Heart right ventricle (tissue), 16 donors: Measurements from ENCODE around the gene CNRIP1. TPM values are rescaled to one million over a fixed set of nuclear protein-coding genes. Genes with fewer than 3 reads are reported as not detected.

Source experiments
- ATAC-seq, 8 donors: fragments of 200-7000 bp; cut with Tn5 transposase; one replicate each; pipeline ENCODE4 v1.9.1; 2020; ENCODE audit warnings: mild to moderate bottlenecking in 8 of 8, moderate library complexity in 8 of 8, moderate number of reproducible peaks in 1 of 8
- DNase-seq, 2 donors: peaks; one replicate each; pipeline ENCODE4 v3.0.0-alpha.2; 2020
- H3K27ac ChIP-seq, 10 donors: fragments of 200-600 bp; sonication (generic) in 2 of 10; one replicate each; pipeline versions ENCODE4 v1.5.0 to v1.8.0; 2020 to 2022; ENCODE audit warnings: mild to moderate bottlenecking in 3 of 10
- H3K27me3 ChIP-seq, 7 donors: fragments of 200-600 bp; one replicate each; pipeline ENCODE4 v1.8.0; 2021 to 2022; ENCODE audit warnings: mild to moderate bottlenecking in 2 of 7
- H3K36me3 ChIP-seq, 9 donors: fragments of 200-600 bp; sonication (generic) in 1 of 9; one replicate each; pipeline versions ENCODE4 v1.5.0 to v1.8.0; 2020 to 2022; ENCODE audit warnings: mild to moderate bottlenecking in 2 of 9
- H3K4me1 ChIP-seq, 9 donors: fragments of 200-600 bp; sonication (generic) in 1 of 9; one replicate each; pipeline versions ENCODE4 v1.5.0 to v1.8.0; 2020 to 2022; ENCODE audit warnings: mild to moderate bottlenecking in 4 of 9
- H3K4me3 ChIP-seq, 10 donors: fragments of 200-600 bp; sonication (generic) in 2 of 10; one replicate each; pipeline versions ENCODE4 v1.5.0 to v1.8.0; 2020 to 2022; ENCODE audit warnings: mild to moderate bottlenecking in 7 of 10, moderate library complexity in 2 of 10
- H3K9me3 ChIP-seq, 11 donors: fragments of 200-600 bp in 10 of 11; sonication (generic) in 2 of 11; one replicate each; pipeline versions ENCODE4 v1.5.0 to v1.8.0; 2013 to 2022; ENCODE audit warnings: mild to moderate bottlenecking in 2 of 11, control low read depth in 1 of 11, moderate library complexity in 1 of 11
- CTCF ChIP-seq, 9 donors: fragments of 200-600 bp; sonication (generic) in 2 of 9; IDR thresholded peaks; one replicate each; pipeline versions ENCODE4 v1.5.0 to v1.8.0; 2021 to 2022; ENCODE audit warnings: antibody characterized with exemption in 9 of 9, mild to moderate bottlenecking in 5 of 9, moderate library complexity in 1 of 9
- WGBS, 2 donors: extraction: QIAGEN DNeasy Blood & Tissue Kit; methylation state at CpG; one replicate each; pipeline ENCODE4 v1.1.7; 2013; ENCODE audit warnings: inconsistent platforms in 1 of 2; 5-methylcytosine and 5-hydroxymethylcytosine counted together
- intact Hi-C, 10 donors: fragments of 100-400 bp; cut with DNase I; formaldehyde crosslinking; loops; one replicate each; pipeline versions ENCODE4 v1.11.1 to v1.14.2; 2022
- polyA plus RNA-seq, 2 donors: library from polyadenylated mRNA; stranded (reverse); fragments of 200-250 nt; gene quantifications; one replicate each; pipeline ENCODE4 v1.2.3, GENCODE V29; 2013
- total RNA-seq, 10 donors: library from RNA; stranded (reverse); fragmentation: NEBNext Ultra II Directional in 3 of 10; extraction: Animal tissue kit (Norgen Biotek cat#: 25700) in 3 of 10; gene quantifications; one replicate each; pipeline versions ENCODE4 v1.2.1 to v1.2.4, GENCODE V29; 2021 to 2023
- donor health status: Arrhythmogenic right ventricular cardiomyopathy.
- donor health status: ischemic (EF 13 %, LVEDD 7.1; RV severe dilation, severe dysfunction).
- donor health status: healthy with polysubstance abuse.
- donor health status: DM: no; HTN: yes; CAD: no.
- donor health status: DM: no; HTN: no; CAD: no.
- donor health status: ischemic (EF 25% LVEDD 6.9; RV normal size, moderate dysfunction).
- donor health status: ischemic (EF 25% LVEDD 5.7; RV mildly dilated, moderate dysfunction).
- donor health status: healthy.
- donor health status: DM: yes; HTN: yes; CAD: no.
- donor health status: Ischemic cardiomyopathy.
- donor health status: ischemic (EF 35%, LVEDD 5.7; RV mildly dilated, moderate dysfunction).
- donor health status: nonischemic (EF 11% LVEDD 7.7; RV severe dilation, severe dysfunction).
- donor health status: DM: yes; HTN: yes; CAD: no.
- donor health status: PGD.
- donor health status: ischemic (EF 29% LVEDD 5.4; RV normal size, mild dysfunction).
- donor health status: nonischemic (EF 23%, LVEDD 6.1; RV moderate dilation, normal function).

The CNRIP1 gene
- total and polyA plus RNA-seq, 12 donors: 4.8 to 13.4 (median 8.9) TPM

- Histone ChIP-seq H3K27ac (no peak overlapping the region), H3K36me3 (peaks cover 0 to 15% (median 0%) of the 10 kb centered on the region in 9 donors), H3K4me3 (no peak overlapping the region), H3K27me3 (no peaks in the 10 kb centered on the region), H3K4me1 (no peaks in the 10 kb centered on the region), H3K9me3 (no peaks in the 10 kb centered on the region)
- WGBS, 2 donors: 75 to 81% methylated on average over 3 of the region's 3 CpGs
- intact Hi-C loops: no loop called here
- no peak for DNase-seq
- ATAC-seq: no peak
- TF ChIP-seq CTCF (IDR thresholded peaks at IDR 0.05): no peak
Measured at GRCh38 chr2:68302281-68302875, 17.4 kb downstream of the CNRIP1 start.

- Histone ChIP-seq H3K4me1 (peaks cover 0 to 16% (median 0%) of the 10 kb centered on the region in 9 donors), H3K27me3 (no peaks in the 10 kb centered on the region), H3K4me3 (no peak overlapping the region), H3K27ac (no peak overlapping the region), H3K36me3 (peaks cover 0 to 13% (median 0%) of the 10 kb centered on the region in 9 donors), H3K9me3 (no peaks in the 10 kb centered on the region)
- no peak for TF ChIP-seq CTCF (IDR thresholded peaks at IDR 0.05)
- ATAC-seq (peak in 1 of 8 donors; percentile 39), DNase-seq (no peak)
- intact Hi-C loops: no loop called here
Measured at GRCh38 chr2:68295516-68295915, 24.2 kb downstream of the CNRIP1 start.

GRCh38 chr2:68294913-68295312, 24.8 kb downstream of the CNRIP1 start:
- no peak overlapping the region for H3K27ac ChIP-seq
- H3K9me3 ChIP-seq: no peaks in the 10 kb centered on the region
- H3K4me3 ChIP-seq: no peak overlapping the region
- ATAC-seq (no peak), DNase-seq (no peak)
- TF ChIP-seq CTCF (IDR thresholded peaks at IDR 0.05): no peak
- intact Hi-C loops: loop anchor here in 1 of 10 donors (5.0 kb wide), 1 partner anchor 43 kb away; the partner anchor contains the start of gene PPP3R1
- peaks cover 0 to 13% (median 0%) of the 10 kb centered on the region in 9 donors for H3K36me3 ChIP-seq
- peaks cover 0 to 21% (median 0%) of the 10 kb centered on the region in 9 donors for H3K4me1 ChIP-seq
- no peaks in the 10 kb centered on the region for H3K27me3 ChIP-seq
- WGBS, 2 donors: 15 to 25% methylated on average over 2 of the region's 2 CpGs

GRCh38 chr2:68294187-68294586, 25.6 kb downstream of the CNRIP1 start:
- Histone ChIP-seq H3K9me3 (no peaks in the 10 kb centered on the region), H3K36me3 (peaks cover 0 to 13% (median 0%) of the 10 kb centered on the region in 9 donors), H3K4me1 (peaks cover 0 to 21% (median 0%) of the 10 kb centered on the region in 9 donors), H3K4me3 (no peak overlapping the region), H3K27me3 (no peaks in the 10 kb centered on the region), H3K27ac (no peak overlapping the region)
- intact Hi-C loops: loop anchor here in 1 of 10 donors (5.0 kb wide), 1 partner anchor 42 kb away; the partner anchor contains the start of gene PPP3R1
- no peak for TF ChIP-seq CTCF (IDR thresholded peaks at IDR 0.05)
- WGBS, 2 donors: 94% methylated on average over 3 of the region's 3 CpGs
- DNase-seq (no peak), ATAC-seq (no peak)
